H9 (cell line): ENCODE results near the gene DEPP1. TPM values are rescaled to one million over a fixed set of nuclear protein-coding genes. Genes with fewer than 3 reads are reported as not detected.

Experiments
- DNase-seq: peaks from one replicate; pipeline ENCODE4 v3.0.0-alpha.2; 2017
- H2AFZ ChIP-seq: one replicate; pipeline ENCODE4 v1.6.1; 2013; ENCODE audit warnings: mild to moderate bottlenecking, low read length, control low read depth, moderate library complexity
- H2AK5ac ChIP-seq: 2 replicates; pipeline ENCODE4 v1.6.1; 2013; ENCODE audit warnings: low read length, control low read depth, mixed read lengths; ENCODE audit not compliant: insufficient read length
- H2BK120ac ChIP-seq: one replicate; pipeline ENCODE4 v1.6.1; 2013; ENCODE audit warnings: low read depth, mild to moderate bottlenecking, low read length, control low read depth, inconsistent platforms; ENCODE audit not compliant: poor library complexity, severe bottlenecking
- H2BK12ac ChIP-seq: 2 replicates; pipeline ENCODE4 v1.6.1; 2013; ENCODE audit warnings: low read length, control low read depth, mixed read lengths, low read depth; ENCODE audit not compliant: insufficient read length
- H2BK15ac ChIP-seq: 2 replicates; pipeline ENCODE4 v1.6.1; 2013; ENCODE audit warnings: low read depth, low read length, control low read depth
- H2BK20ac ChIP-seq: one replicate; pipeline ENCODE4 v1.6.1; 2013; ENCODE audit warnings: low read depth, mild to moderate bottlenecking, low read length, control low read depth, inconsistent platforms; ENCODE audit not compliant: poor library complexity, severe bottlenecking
- H2BK5ac ChIP-seq: 2 replicates; pipeline ENCODE4 v1.6.1; 2013; ENCODE audit warnings: low read length, control low read depth, mixed read lengths; ENCODE audit not compliant: insufficient read length
- H3K14ac ChIP-seq: 2 replicates; pipeline ENCODE4 v1.6.1; 2013; ENCODE audit warnings: low read length, control low read depth; ENCODE audit not compliant: insufficient read depth
- H3K18ac ChIP-seq: 2 replicates; pipeline ENCODE4 v1.6.1; 2013; ENCODE audit warnings: low read depth, mild to moderate bottlenecking, mixed read lengths, low read length, control low read depth; ENCODE audit not compliant: insufficient read length
- H3K23ac ChIP-seq: 2 replicates; pipeline ENCODE4 v1.6.1; 2013; ENCODE audit warnings: low read length, control low read depth, mixed read lengths, low read depth; ENCODE audit not compliant: insufficient read length
- H3K23me2 ChIP-seq: 2 replicates; pipeline ENCODE4 v1.6.1; 2013; ENCODE audit warnings: low read depth, mild to moderate bottlenecking, mixed read lengths, low read length, control low read depth; ENCODE audit not compliant: insufficient read length, poor library complexity, severe bottlenecking
- H3K27ac ChIP-seq: 2 replicates; pipeline ENCODE4 v1.5.1; 2013; ENCODE audit warnings: low read length, control low read depth, mixed read lengths, low read depth; ENCODE audit not compliant: insufficient read length
- H3K27me3 ChIP-seq: 2 replicates; pipeline ENCODE4 v1.6.1; 2013; ENCODE audit warnings: low read length, control low read depth, inconsistent platforms; ENCODE audit not compliant: insufficient read depth
- H3K4ac ChIP-seq: 2 replicates; pipeline ENCODE4 v1.6.1; 2013; ENCODE audit warnings: low read depth, mild to moderate bottlenecking, control low read depth, inconsistent platforms, low read length, moderate library complexity
- H3K4me1 ChIP-seq: 2 replicates; pipeline ENCODE4 v1.6.1; 2013; ENCODE audit warnings: low read length, control low read depth, inconsistent platforms; ENCODE audit not compliant: insufficient read depth
- H3K4me2 ChIP-seq: 2 replicates; pipeline ENCODE4 v1.6.1; 2013; ENCODE audit warnings: low read length, control low read depth, mixed read lengths; ENCODE audit not compliant: insufficient read length, insufficient read depth
- H3K56ac ChIP-seq: 2 replicates; pipeline ENCODE4 v1.6.1; 2013; ENCODE audit warnings: low read depth, mild to moderate bottlenecking, mixed read lengths, low read length, control low read depth; ENCODE audit not compliant: insufficient read length
- H3K79me1 ChIP-seq: 2 replicates; pipeline ENCODE4 v1.6.1; 2013; ENCODE audit warnings: low read depth, mild to moderate bottlenecking, moderate library complexity, low read length, control low read depth, inconsistent platforms; ENCODE audit not compliant: insufficient read depth, poor library complexity, severe bottlenecking
- H3K79me2 ChIP-seq: 2 replicates; pipeline ENCODE4 v1.6.1; 2013; ENCODE audit warnings: low read length, control low read depth, inconsistent platforms; ENCODE audit not compliant: insufficient read depth
- H3K9ac ChIP-seq: 2 replicates; pipeline ENCODE4 v1.6.1; 2013; ENCODE audit warnings: low read length, control low read depth, mixed read lengths; ENCODE audit not compliant: insufficient read length; ENCODE audit errors: extremely low read depth
- H3K9me3 ChIP-seq: one replicate; pipeline ENCODE4 v1.6.1; 2013; ENCODE audit warnings: low read depth, low read length, inconsistent platforms; ENCODE audit not compliant: control insufficient read depth
- H3T11ph ChIP-seq: one replicate; pipeline ENCODE4 v1.6.1; 2013; ENCODE audit warnings: mild to moderate bottlenecking, low read length, control low read depth, inconsistent platforms
- H4K20me1 ChIP-seq: one replicate; pipeline ENCODE4 v1.6.1; 2013; ENCODE audit not compliant: control insufficient read depth, insufficient read length, insufficient read depth
- H4K5ac ChIP-seq: 2 replicates; pipeline ENCODE4 v1.6.1; 2013; ENCODE audit warnings: low read depth, mild to moderate bottlenecking, mixed read lengths, low read length, control low read depth; ENCODE audit not compliant: insufficient read length
- H4K8ac ChIP-seq: replicated peaks from 2 replicates; pipeline ENCODE4 v1.6.1; 2013; ENCODE audit warnings: low read length, control low read depth, mixed read lengths, low read depth; ENCODE audit not compliant: insufficient read length
- H4K91ac ChIP-seq: 2 replicates; pipeline ENCODE4 v1.6.1; 2013; ENCODE audit warnings: low read depth, mild to moderate bottlenecking, moderate library complexity, mixed read lengths, low read length, control low read depth; ENCODE audit not compliant: insufficient read length
- H3K27ac Mint-ChIP-seq, 3 experiments: 2 replicates in 2 of 3; 3 replicates in 1 of 3; pipeline ENCODE4 v1.8.0; 2020 to 2021; ENCODE audit warnings: mixed read lengths in 3 of 3, mild to moderate bottlenecking in 1 of 3, moderate library complexity in 1 of 3
- H3K27me3 Mint-ChIP-seq: 2 replicates; pipeline ENCODE4 v1.8.0; 2021; ENCODE audit warnings: low read depth, mild to moderate bottlenecking, moderate library complexity, mixed read lengths
- H3K36me3 Mint-ChIP-seq, 3 experiments: 2 replicates in 2 of 3; 3 replicates in 1 of 3; pipeline ENCODE4 v1.8.0; 2020 to 2021; ENCODE audit warnings: low read depth in 3 of 3, mixed read lengths in 3 of 3; ENCODE audit not compliant: insufficient read depth in 1 of 3
- H3K4me1 Mint-ChIP-seq, 2 experiments: 2 replicates each; pipeline ENCODE4 v1.8.0; 2020; ENCODE audit warnings: mixed read lengths in 2 of 2
- H3K4me3 Mint-ChIP-seq, 2 experiments: 2 replicates in 1 of 2; 3 replicates in 1 of 2; pipeline ENCODE4 v1.8.0; 2020 to 2021; ENCODE audit warnings: mild to moderate bottlenecking in 2 of 2, mixed read lengths in 2 of 2, moderate library complexity in 1 of 2
- H3K9me3 Mint-ChIP-seq, 2 experiments: 2 replicates in 1 of 2; 3 replicates in 1 of 2; pipeline ENCODE4 v1.8.0; 2020; ENCODE audit warnings: mild to moderate bottlenecking in 2 of 2, mixed read lengths in 2 of 2, moderate library complexity in 1 of 2
- CTCF ChIP-seq: fragments of 200-600 bp; sonication (generic); conservative IDR thresholded peaks from 3 replicates; pipeline ENCODE4 v1.8.0; 2021; ENCODE audit warnings: antibody characterized with exemption, mild to moderate bottlenecking
- WGBS: extraction: QIAGEN DNeasy Blood & Tissue Kit; methylation state at CpG from one replicate; pipeline ENCODE4 v1.1.7; 2013; ENCODE audit warnings: missing lambda C conversion rate, low lambda C conversion rate, mixed read lengths; ENCODE audit not compliant: insufficient read length; ENCODE audit errors: extremely low coverage; 5-methylcytosine and 5-hydroxymethylcytosine counted together
- total RNA-seq: library from RNA; stranded (reverse); gene quantifications from 2 replicates; pipeline ENCODE4 v1.2.1, GENCODE V29; 2021

Gene DEPP1
- total RNA-seq, 1 experiment from 2014 or later: 2.4 TPM

GRCh38 chr10:44930904-44931620 is 47.5 kb downstream of the DEPP1 start:
- DNase-seq: peak; percentile 10
- Histone ChIP-seq H3K4ac (no peak overlapping the region), H2BK20ac (no peak overlapping the region), H3K4me2 (no peak overlapping the region), H3K79me1 (no peaks in the 10 kb centered on the region), H3K27ac (no peak overlapping the region), H4K5ac (no peak overlapping the region), H2AK5ac (no peak overlapping the region), H3K79me2 (no peaks in the 10 kb centered on the region), H3K27me3 (no peaks in the 10 kb centered on the region), H3K4me1 (no peaks in the 10 kb centered on the region; the same call in 1 of the 2 replicates), H2BK120ac (no peak overlapping the region), H3K18ac (no peak overlapping the region), H3K14ac (no peak overlapping the region), H3K9ac (no peak overlapping the region), H2BK15ac (no peak overlapping the region), H2AFZ (no peak overlapping the region), H3K56ac (no peak overlapping the region), H2BK12ac (no peak overlapping the region), H3T11ph (no peak overlapping the region), H2BK5ac (no peak overlapping the region), H3K9me3 (no peaks in the 10 kb centered on the region), H3K23me2 (no peaks in the 10 kb centered on the region), H4K8ac (no peak overlapping the region), H3K23ac (no peak overlapping the region), H4K91ac (no peak overlapping the region), H4K20me1 (no peaks in the 10 kb centered on the region)
- H3K4me3 Mint-ChIP-seq: no peak overlapping the region
- TF ChIP-seq CTCF: no peak
- H3K36me3 Mint-ChIP-seq: no peaks in the 10 kb centered on the region
- no peaks in the 10 kb centered on the region; a peak in 1 of 5 replicates for H3K9me3 Mint-ChIP-seq
- WGBS: no CpG with 5 or more reads among the region's 4 CpGs
- peaks cover 15% of the 10 kb centered on the region for H3K27me3 Mint-ChIP-seq
- H3K4me1 Mint-ChIP-seq: peaks cover 0 to 8% of the 10 kb centered on the region in 2 experiments; a peak in 3 of 4 replicates
- no peak overlapping the region; a peak in 1 of 7 replicates for H3K27ac Mint-ChIP-seq
